GM21576 (cell line): ENCODE data around the gene ATP8B1.
"Not testable (repeated sequence)": the region's sequence is repeated elsewhere in the genome, so short reads cannot be mapped to it uniquely, and the experiment has no call there.

Source experiments
- ATAC-seq: cut with Tn5 transposase; IDR thresholded peaks from one replicate; pipeline ENCODE4 v1.9.1; 2021; ENCODE audit warnings: mild to moderate bottlenecking, moderate library complexity; ENCODE audit not compliant: unreplicated experiment

The ATP8B1 gene

GRCh38 chr18:57677262-57678211 is 125.6 kb downstream of the ATP8B1 start:
- ATAC-seq = no peak

DNA sequence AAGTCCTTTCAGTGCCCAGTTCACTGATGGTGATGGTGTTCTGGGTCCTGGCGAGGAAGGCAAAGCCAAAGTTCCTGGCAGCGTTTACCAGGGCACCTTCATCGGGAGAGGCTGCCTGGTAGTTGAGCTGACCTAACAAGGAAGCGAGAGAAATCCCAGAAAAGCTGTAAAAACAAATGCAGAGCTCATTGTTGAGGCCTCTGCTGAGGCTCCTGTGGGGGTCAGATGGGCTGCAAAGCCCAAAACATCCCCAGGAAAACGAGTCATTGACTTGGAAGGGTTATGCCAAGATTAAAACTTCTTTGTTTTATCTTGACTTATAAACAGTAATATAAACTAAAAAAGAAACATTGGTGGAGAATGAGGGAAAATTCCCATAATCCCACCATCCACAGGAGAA is 128.2 kb downstream of the ATP8B1 start:
- ATAC-seq = no peak

DNA sequence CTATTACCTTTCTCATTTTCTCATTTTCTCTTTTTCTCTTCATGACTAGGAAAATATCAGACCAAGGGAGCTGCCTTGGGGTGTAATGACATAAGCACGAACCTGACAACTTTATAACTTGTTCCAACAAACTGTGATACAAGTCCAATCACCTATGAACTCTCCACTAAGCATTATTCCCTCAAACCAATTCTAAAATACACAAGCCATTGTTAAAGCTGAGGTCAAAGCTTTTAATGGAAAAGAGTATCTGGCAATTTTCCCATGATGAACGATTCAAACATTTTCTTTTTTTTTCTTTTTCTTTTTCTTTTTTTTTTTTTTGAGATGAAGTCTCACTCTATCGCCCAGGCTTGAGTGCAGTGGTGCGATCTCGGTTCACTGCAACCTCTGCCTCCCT is 133.1 kb downstream of the ATP8B1 start:
- ATAC-seq = no peak

DNA sequence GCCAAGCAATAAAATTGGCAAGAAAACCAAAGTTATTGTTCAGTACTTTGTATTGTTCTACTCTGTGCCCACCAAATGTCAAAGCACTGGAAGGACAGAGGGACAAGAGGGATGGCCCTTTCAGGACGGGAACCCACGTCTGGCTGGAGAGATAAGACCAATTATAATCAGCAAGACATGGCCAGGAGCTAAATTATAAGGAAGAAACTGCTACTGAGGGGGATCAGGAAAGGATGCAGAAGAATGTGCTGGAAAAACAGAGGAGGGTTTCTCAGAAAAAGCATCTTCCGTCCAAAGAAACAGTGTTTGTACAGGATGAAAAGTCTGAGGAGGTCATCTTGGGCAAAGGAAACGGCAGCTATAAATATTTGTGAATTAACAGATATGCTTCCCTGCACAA is 135.1 kb downstream of the ATP8B1 start:
- ATAC-seq = no peak

- no peak for ATAC-seq
Measured at GRCh38 chr18:57666818-57667497, 136.2 kb downstream of the ATP8B1 start.

DNA sequence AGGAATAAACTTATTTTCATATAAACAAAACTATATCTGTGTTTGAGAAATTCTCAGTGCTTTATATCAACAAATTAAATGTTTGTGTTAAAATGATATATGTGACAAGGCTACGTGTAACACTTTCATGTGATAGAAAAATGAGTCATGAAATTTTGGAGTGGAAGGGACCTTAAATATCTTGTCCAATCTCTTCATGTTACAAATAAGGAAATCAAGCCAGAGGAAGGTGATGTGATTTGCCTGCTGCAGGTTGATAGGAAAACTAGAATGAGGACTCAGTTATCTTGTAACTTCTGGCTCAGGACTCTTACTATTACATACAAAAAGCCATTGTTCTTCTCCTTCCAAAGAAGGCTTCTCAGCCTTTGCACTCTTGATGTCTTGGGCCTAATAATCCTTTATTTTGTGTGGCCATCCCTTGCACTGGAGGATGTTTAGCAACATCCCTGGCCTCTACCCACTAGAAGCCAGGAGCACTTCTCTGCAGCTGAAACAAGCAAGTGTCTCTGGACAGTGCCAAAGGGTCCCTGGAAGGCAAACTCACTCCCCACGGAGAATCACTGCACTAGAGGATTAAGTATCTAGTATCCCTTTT is 138.4 kb downstream of the ATP8B1 start:
- ATAC-seq = no peak

DNA sequence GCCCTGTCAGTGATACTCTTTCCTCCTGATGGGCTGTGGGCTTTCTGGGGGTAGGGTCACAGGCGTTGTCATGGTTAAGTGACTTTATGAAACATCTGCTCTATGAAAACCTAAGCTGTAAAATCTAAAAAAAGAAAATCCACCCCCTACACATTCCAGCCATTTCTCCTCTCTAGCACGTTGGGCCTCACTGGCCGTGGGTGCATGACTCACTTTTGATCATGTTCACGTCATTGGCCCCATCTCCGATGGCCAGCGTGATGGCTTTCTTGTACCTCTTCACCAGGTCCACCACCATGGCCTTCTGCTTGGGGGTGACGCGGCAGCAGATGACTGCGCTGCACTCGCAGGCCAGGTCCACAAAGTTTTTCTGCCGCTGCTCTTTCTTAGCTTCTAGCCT is 142.2 kb downstream of the ATP8B1 start:
- ATAC-seq = no peak

DNA sequence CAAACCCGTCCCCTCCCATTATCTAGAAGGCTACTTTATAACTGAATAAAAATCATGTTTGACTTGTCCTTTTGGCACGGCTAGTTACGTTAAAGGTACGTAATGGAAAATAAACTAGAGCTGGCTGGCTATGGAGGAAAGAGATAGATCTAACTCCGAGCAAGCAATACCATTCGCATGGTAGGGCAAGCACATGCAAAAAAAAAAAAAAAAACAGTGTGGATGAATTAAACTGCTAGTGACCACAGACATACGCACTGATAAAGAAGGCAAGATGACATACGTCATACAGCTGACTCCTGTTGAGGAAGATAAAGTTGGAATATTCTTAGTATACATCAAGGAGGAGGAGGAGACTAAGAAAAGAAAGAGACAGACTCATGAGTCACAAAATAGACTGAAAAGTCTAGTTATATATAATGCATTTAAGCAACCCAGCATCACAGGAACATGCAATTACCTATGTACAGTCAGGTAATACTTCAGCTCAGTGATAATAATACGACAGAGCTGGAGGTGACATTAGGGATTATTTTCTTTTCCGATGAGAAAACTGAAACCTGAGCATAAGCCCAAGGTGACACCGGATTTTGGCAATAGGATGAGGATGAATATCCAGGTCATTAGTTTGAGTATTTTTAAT is 143.5 kb downstream of the ATP8B1 start:
- ATAC-seq = no peak

DNA sequence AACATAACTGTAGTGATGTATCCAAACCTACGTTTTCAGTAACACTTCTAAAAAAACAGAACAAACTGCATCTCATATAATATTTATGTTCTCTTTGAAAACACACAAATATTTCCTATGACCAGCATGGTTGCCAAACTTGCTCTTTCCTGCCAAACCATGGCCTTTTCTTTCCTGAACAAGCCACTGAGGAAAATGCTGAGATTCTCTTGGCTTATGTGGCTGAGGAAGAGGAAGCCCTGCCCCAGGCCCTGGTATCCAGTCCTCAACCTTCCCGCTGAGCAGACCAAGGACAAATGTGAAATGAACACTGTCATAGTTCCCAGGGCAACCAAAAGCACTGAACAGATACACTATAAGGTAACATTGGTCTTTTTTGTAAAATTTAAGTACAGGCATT is 145.6 kb downstream of the ATP8B1 start:
- ATAC-seq = no peak

DNA sequence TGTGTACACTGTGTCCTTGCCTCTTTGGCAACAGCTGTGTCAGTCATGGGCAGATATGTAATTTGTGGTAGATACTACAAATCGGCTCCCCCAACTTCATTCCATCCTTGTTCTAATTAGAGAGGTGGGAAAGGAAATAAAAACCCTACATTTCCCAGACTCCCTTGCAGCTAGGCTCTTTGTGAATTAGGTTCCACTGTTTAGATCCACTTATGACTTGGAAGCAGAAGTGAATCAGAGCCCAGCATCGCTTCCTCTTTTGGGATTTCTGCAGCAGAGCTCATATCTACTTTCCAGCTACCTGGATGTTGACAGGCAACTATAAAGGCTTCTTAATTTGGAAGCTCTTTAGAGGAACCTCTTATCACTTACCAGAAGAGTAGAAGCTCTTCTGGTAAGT is 147.4 kb downstream of the ATP8B1 start:
- no peak for ATAC-seq

- no peak for ATAC-seq
Measured at GRCh38 chr18:57651914-57652313, 151.2 kb downstream of the ATP8B1 start.

DNA sequence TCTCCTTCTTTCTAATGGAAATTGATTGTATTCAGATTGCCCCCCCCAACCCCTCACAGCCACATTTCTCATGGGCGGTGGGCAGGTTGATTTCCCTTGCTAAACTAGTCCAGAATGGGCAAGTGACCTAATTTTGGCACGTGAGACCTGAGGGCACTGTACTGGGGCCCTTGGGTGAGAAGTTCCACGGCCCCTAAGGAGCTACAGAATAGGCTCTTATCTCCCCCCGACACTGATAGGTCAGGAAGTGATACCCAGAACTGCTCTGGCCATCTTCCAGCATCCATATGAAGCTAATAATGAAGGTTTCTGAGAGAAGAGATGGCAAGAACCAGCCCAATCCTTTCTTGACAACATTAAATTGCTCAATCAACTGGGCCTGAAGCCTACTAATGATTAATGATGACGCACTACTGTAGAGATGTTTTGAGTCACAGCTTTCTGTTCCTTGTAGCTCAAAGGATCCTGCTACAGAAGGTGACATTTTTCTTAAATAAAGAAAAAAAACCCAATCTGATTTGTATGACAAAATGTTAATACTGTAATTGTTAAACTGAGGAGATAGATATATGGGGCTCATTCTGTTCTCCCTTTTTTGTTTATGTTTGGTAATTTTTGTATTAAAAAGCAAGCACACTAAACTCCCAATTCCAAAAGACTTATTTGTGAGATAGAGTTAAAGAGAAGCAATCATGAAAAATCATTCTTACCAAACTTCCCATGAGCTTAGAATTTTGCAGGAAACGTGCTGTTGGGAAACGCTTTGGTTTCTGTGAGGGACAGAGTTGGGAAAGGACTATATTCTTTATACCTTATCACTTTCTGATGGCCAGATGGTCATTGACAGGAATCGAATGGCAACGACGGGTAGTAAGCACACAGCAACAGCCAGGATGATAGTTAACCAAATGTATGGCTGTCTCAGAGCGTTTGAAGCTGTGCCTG is 153.3 kb downstream of the ATP8B1 start:
- ATAC-seq = peak; percentile 84

DNA sequence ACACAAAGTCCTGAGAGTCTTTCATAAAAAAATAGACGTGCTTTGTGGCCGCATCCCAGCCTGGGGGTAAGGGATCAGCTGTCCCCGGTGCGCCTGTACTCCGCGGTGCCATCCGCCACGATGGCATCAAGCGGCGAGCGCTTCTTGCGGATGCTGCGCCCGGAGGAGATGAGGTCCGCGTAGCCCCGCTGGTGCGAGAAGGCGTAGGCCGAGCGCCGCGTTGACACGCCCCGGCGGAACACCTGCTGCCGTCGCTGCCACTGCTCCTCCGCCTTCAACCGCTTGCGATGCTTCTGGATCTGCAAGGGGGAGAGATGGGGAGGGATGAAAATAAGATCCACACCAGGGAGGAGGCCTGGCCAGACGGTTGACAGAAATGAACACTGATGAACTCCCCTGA is 154.7 kb downstream of the ATP8B1 start:
- no peak for ATAC-seq

- ATAC-seq = no peak
Measured at GRCh38 chr18:57644540-57644939, 158.6 kb downstream of the ATP8B1 start.

DNA sequence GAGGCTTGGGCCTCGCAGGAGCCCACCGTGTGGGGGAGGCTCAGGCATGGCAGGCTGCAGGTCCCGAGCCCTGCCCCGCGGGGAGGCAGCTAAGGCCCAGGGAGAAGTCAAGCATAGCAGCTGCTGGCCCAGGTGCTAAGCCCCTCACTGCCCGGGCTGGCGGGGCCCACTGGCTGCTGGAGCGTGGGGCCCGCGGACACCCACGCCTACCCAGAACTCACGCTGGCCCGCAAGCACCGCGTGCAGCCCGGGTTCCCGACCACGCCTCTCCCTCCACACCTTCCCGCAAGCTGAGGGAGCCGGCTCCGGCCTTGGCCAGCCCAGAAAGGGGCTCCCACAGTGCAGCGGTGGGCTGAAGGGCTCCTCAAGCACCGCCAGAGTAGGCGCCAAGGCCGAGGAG is 159.4 kb downstream of the ATP8B1 start:
- ATAC-seq = not testable (repeated sequence)

- ATAC-seq = not testable (repeated sequence)
Measured at GRCh38 chr18:57642462-57642861, 160.7 kb downstream of the ATP8B1 start.

- ATAC-seq = no peak
Measured at GRCh38 chr18:57640749-57641148, 162.4 kb downstream of the ATP8B1 start.

- ATAC-seq = no peak
Measured at GRCh38 chr18:57640236-57640635, 162.9 kb downstream of the ATP8B1 start.

- ATAC-seq = no peak
Measured at GRCh38 chr18:57635003-57635822, 167.9 kb downstream of the ATP8B1 start.
